Astrocyte of the cerebellum (primary cell): ENCODE results near the gene SMPDL3A.
A peak's percentile ranks its signal among the peaks of the same experiment; 100 is the strongest.

Experiments used
- DNase-seq: peaks from one replicate; pipeline ENCODE4 v3.0.0-alpha.2; 2011; ENCODE audit warnings: low read depth
- H3K4me3 ChIP-seq: 2 replicates; pipeline ENCODE4 v1.5.1; 2011; ENCODE audit warnings: mild to moderate bottlenecking, low read depth, low read length, moderate library complexity
- CTCF ChIP-seq: IDR thresholded peaks from 2 replicates; pipeline ENCODE4 v1.5.1; 2012; ENCODE audit warnings: low read length, low read depth, moderate library complexity, mild to moderate bottlenecking; ENCODE audit errors: missing control alignments
- in situ Hi-C: cut with HindIII; loops from 2 replicates; pipeline ENCODE4 v1.10.0; 2017; ENCODE audit warnings: low sequenced_read_pairs

Gene SMPDL3A

DNA sequence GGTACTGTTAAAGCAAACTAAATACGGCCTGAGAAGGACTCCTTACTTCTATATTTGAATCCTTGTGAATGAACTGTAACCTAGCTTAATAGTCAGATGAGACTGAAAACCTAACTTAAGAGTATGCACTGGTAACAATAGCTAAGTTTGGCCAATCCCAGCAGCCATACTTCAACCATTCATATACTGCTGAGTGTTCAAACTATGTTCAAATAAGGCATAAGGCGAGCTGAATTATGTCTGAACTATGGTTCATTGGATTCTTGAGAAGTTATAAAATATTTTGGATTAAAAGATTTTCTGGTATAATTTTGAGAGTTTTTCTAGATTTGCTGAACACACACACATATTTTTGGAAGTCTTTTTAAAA, 2.2 kb downstream of the SMPDL3A start:
- no peak overlapping the region for H3K4me3 ChIP-seq
- in situ Hi-C loops: no loop called here
- TF ChIP-seq CTCF: no peak
- DNase-seq: no peak

- TF ChIP-seq CTCF: no peak
- in situ Hi-C loops: no loop called here
- DNase-seq: no peak
- no peak overlapping the region for H3K4me3 ChIP-seq
Measured at GRCh38 chr6:122792766-122793165, 3.7 kb downstream of the SMPDL3A start.

GRCh38 chr6:122797537-122797936, 8.5 kb downstream of the SMPDL3A start:
- in situ Hi-C loops: no loop called here
- H3K4me3 ChIP-seq: no peak overlapping the region
- no peak for DNase-seq
- no peak for TF ChIP-seq CTCF

DNA sequence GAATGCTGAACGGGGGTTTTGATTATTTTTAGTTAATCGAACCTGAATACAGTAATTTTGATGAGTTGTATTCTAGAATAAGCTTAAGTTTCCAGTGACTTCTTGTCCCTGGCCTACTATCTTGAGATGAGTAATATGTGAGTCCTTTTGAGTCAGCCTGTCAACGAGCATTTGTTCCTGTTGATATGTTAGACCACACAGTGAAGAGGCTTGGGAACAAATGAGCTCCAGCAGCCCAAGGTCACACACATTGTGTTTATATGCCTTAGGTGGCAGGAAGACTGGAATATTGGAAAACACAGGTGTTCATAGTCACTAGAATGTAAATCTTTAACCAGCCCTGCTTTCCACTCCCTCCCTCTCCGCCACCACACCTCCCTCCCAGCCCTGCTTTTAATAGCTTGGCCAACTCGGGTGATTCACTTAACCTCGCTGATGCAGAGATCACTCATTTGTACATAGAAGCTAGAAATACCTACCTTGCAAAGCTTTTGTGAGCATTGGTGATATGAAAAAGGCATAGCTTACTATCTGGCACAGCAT, 9.1 kb downstream of the SMPDL3A start:
- DNase-seq: peak; percentile 36
- H3K4me3 ChIP-seq: no peak overlapping the region
- in situ Hi-C loops: no loop called here
- TF ChIP-seq CTCF: no peak

- no peak overlapping the region for H3K4me3 ChIP-seq
- in situ Hi-C loops: no loop called here
- DNase-seq: no peak
- TF ChIP-seq CTCF: no peak
Measured at GRCh38 chr6:122799140-122799745, 10.2 kb downstream of the SMPDL3A start.

DNA sequence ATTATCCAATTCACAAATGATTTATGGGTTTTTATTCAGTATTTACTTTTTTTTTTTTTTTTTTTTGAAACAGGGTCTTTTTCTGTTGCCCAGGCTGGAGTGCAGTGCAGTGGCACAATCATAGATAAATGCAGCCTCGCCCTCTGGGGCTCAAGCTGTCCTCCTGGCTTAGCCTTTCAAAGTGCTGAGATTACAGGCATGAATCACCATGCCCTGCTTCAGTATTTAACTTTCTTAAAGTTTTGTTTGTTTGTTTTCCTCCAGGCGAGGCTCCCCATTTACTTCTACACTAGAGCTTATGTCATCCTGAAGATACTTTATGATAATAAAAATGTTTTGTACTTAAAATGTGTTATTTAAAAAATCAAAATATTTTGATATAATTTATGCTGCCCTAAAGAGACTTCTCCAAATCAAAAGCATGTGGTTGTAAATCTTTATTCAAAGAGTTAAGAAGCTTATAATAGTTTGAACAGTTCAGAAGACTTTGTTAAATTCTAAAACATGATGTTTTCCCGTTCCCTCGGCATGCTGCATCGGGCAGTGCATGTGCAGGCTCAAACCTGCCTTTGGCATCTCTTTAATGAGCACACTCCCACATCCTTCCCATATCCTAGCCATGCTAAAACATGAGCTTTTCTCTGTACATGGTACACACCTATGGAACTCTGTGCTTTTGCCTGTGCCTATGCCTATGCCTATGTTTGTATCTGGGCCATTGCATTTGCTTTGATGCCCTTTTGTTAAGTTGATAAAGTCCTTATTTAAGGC, 11.0 kb downstream of the SMPDL3A start:
- in situ Hi-C loops: no loop called here
- TF ChIP-seq CTCF: no peak
- H3K4me3 ChIP-seq: no peak overlapping the region
- DNase-seq: no peak
